HG03469 (cell line): ENCODE results near the gene PEF1.

Experiments
- ATAC-seq: cut with Tn5 transposase; IDR thresholded peaks from one replicate; pipeline ENCODE4 v1.9.1; 2021; ENCODE audit warnings: mild to moderate bottlenecking, moderate library complexity, moderate number of reproducible peaks; ENCODE audit not compliant: unreplicated experiment

PEF1 gene

DNA sequence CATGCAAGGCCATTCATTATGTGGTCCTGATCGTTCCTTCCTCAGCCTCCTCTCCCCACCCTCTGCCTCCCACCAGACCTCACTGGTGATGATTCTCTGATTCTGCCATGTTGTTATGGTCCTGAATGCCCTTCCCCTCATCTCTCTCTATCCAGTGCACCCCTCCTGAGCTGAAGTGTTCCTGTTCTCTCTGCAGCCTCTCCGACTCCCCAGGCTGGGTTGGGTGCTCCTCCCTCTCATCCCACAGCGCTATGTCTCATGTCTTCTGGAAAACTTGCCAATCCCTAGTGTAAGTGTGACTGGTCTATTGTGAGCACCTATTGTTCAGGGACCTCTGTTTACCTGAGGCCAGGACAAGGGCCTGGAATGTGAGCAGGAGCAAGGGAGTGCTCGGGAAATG, 11.1 kb upstream of the PEF1 start:
- no peak for ATAC-seq

DNA sequence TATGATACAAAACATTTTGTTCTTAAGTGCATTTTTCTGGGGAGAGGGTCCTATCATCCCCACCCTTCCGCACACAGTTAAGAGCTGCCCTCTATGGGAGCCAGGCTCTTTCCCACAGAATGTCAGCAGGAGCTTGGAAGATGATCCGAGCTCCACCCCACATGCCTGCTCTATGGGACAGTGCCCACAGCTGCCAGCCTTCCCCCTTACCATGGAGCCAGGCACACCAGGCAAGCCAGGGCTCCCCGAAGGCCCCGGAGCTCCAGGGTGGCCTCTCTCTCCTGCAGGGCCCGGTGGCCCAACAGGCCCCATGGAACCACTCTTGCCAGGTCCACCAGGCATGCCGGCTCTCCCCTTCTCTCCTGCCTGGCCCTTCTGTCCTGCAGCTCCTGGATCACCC, 10.4 kb upstream of the PEF1 start:
- ATAC-seq: no peak

DNA sequence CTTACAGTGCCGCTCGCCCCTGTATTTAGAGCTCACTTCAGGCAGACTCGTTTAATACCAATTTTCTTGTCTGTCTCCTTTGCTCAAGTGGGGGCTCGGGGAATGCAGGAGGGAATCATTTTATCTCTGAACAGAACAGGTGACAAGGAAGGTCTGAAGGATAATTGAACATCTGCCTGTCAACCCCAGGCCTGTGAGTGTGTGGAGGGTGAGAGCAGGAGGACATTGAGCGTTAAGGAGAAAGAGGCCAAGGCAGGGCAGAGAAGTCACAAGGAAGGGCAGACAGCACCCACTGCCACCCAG, 9.7 kb upstream of the PEF1 start:
- no peak for ATAC-seq

DNA sequence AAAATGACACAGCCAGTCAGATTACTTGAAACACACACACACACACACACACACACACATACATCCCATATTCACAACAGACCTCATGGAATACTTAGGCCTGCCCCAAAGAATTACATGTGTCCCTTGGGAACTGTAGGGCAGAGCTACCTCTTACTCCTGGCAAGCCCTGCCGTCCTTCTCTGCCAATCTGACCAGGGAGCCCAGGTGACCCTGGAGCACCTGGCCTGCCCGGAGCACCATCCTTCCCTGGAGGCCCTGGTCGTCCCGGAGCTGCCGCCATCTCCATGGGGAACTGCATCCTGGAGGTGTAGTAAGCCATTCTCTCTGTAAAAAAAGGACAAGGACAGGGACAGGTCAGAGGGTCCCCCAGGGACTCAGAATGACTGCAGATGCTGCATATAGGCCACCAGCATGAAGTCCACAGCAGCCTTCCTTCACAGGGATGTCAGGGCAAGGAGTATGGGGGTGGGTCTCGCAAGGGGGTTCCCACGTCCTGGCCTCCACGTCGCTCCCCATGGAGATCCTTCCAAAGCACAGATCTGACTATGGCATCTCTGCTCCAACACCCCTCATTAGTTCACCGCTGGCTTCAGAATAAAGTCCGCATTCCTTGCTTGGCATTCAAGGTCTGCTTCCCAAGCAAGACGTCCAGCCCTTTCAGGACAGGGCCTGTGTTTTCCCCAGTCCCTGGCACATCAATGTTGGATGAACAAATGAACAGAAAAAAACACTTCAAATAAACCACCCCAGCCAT, 9.2 kb upstream of the PEF1 start:
- no peak for ATAC-seq

DNA sequence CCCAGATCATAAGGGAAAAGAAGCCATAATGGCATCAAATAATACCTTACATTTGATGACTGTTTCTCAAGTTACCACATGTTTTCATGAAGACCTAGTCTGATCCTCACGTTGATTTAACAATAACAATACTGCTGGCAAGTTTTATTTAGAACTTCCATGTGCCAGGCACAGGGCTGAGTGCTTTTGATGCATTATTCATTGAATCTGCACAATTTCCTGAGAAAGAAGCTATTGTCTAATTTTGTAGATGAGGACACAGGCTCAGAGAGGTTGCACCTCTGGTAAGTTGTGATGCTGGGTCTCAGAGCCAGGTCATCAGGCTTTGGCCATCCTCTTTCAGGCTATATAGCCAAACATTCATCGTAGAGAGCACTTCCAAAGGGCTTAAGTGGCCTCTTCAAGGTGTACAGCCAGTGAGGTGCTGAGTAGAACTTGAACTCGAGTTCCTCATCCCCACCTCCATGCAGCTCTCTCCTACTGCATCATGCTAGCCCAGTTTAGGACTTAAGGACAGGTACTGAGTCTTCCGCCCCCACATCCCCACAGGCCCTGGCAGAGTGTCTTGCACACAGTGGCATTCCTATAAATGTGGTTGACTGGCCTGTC, 8.3 kb upstream of the PEF1 start:
- no peak for ATAC-seq

DNA sequence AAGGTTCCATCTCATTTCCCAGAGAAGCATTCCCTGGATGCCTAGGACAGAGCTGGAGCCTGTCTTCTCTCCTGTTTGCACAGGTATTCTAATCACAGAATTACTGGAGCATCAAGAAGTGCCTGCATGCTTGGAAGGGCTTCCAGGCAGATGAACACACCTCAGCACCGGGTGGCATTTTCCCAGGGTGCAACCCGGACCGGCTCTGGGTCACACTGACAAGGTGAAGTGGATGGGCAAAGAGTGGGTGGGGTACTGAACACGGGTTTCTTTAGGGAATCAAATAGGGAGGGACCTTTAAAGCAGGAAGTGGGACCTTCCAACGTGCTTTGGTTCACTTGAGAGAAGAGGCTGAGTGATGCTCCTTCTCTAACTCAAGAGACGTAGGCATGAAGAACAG, 7.1 kb upstream of the PEF1 start:
- no peak for ATAC-seq

DNA sequence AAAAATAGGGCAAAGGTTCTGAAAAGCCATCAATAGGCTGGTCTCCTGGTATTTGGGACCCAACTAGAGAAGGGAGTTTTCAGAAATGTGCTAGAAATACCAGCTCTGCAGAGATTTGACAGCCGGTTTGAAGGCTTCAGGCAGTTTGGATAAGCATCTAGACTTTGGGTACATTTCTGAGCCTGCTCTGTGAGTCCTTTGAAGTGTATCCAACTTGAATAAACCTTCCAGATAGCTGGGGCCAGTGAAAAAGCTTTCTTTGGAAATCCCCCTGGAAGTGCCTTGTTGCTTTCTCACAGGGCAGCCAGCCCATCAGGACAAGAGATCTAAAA, 6.4 kb upstream of the PEF1 start:
- no peak for ATAC-seq

DNA sequence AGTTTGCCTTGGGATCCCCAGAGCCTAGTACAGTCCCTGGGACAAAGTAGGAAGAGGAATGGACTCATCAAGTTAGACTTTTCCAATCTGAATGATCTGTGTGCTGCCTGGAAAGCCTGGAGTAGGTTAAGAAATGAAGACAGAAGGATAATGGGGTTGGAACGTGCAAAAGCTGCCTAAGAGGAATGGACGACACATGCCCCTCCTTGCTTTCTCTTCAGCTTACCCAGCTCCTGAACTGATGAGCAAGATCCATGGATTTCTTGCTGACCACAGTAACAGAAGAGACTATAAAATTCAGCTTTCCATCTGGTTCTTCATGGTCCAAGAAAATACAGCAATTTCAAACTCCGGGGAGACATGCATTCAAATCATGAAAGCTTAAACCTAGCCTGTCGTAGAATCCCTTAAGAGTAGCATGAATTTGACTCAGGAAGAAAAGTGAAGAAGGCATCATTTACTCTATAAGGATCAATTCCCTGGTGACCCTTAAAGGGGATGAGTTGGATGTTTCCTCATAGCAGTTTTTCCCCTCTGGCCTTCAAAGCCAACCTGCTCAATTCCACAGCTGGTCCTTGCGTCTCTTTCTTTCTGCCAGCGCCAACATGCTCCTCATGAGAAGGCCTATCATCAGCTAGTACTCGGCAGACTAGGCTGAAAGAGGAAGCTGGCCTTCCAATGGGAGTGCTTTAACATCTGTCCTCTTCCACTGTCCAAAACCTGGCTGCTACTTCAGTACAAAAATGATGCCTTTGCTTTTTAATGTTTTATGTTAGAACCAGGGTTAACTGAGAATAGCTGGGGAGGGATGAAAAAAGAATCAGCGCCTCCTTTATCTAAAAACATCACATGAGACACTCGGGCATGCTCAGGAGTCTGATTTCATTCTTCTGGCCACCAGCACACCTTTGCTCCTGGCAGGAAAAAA, 5.7 kb upstream of the PEF1 start:
- ATAC-seq: no peak

DNA sequence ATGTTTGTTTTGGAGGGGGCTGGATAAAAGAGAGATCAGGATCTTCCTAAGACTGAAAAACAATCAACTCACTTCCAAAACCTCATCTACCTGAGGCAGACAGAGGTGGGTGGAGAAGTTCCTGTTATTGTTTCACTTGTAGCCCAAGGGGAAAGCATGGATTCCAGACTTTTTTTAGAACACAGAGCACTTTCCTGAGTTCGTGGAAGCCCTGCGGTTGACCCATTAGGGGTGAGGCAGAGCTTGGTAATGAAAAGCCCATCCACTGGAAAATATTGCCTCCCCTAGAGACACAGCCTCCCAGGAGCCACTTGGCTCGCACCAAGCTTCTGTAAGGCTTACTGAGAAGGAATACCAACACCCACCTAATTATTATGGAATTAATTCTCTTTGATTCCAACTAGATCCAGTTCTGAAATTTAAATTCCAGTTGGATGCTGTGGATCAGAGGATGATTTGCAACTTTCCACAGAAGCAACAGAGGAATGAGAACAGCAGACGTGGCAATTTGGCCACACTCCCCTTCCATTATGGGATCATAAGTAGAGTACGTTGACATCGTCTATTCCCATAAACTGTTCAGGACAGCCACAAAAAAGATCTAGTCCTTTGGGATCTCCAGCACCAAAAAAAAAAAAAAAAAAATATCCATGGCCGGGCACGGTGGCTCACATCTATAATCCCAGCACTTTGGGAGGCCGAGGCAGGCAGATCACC, 4.1 kb upstream of the PEF1 start:
- ATAC-seq: no peak

DNA sequence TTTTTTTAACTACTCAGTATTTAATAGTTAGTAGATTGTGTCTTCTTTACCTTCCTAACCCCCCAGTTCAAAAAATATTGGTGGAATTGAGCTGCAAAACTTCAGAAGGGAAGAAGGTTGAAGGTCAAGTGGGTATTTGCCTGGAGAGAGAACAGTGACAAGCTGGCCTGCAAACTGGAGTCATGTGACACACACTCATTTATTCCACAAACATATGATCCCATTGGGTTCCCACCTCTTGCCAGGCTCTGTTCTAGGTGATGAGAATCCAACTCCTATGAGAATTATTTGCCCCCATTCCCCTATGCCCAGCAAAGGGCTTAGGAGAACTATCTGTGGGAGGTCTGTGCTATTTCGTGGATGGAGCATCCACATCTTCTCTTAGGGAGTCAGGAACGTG, 3.5 kb upstream of the PEF1 start:
- no peak for ATAC-seq

DNA sequence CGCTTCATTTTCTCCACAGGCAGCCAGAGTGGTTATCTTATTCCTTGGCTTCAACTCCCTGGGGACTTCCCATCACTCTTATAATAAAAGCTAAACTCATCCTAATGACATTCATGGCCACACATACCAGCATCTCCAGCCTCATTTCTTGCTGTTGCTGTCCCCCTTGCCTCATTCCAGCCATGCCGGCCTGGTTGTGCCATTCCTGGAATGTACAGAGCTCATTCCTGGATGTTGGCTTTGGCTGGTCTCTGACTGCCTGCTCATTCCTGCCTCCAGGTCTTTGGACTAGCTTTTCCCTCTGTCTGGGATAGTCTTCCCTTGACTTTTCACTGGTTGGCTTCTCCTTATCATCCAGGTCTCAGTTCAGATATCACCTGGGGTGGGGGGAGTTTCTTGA, 2.4 kb upstream of the PEF1 start:
- no peak for ATAC-seq

DNA sequence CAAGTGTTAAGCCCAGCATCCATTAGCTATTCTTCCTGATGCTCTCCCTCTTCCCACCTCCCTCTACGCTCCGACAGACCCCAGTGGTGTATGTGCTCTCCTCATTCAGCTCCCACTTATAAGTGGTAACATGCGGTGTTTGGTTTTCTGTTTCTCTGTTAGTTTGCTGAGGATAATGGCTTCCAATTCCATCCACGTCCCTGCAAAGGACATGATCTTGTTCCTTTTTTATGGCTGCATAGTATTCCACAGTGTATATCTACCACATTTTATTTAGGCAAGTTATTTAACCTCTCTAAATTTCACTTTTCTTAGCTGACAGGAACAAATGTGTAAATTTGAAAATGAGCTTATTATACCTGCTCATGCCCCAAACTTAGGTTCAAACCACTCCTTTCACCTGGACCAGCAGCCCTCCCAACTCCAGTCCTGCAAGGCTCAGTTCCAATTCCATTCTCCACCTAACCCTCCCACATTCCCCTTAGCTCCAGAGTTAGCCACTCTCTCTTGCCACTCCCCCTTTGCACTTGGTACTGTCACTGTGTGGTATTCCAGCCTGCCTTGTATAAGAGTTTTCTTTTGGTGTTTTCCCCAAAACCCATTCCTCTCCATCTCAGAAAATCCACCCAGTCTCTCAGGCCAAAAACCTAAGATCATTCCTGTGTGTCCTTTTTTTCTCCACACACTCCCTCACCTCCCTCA, 1.7 kb upstream of the PEF1 start:
- no peak for ATAC-seq

DNA sequence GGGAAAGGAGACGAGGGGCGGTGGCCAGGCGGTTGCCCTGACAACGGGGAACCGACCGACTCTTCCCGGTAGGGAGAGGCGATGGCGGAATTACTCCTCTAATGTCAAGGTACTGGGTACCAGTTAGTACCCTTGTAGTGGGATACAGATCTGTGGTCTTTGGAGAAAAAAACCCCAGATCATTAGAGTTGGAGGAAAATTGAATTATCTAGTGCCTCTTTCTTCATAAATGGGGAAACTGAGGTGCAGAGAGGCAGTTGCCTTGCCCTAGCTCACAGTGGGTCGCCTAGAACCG, 545 bp upstream of the PEF1 start:
- ATAC-seq: no peak

DNA sequence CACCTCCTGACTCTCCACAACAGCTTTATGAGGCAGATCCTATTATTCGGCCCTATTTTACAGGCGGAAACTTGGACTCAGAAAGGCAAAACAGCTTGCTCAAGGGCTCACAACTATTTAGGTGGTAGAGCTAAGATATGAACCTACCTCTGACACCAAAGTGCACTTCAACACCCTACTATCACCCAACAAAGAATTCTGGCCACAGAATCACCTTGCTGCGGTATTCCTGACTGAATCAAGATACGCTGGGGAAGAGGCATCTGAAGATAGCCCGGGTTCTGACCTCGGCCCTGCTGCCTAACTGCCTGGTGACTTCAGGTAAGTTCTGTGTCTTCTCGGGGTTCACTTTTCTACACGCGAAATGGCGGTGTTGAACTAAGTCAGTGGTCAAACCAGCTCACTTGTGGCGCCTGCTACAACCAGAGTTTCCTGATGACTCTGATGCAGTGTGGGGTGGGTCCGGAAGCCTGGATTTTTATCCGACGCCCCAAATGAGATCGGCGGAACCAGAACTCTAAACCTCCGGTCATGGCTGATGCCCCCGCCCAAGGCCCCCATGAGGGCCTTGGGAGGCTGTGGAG, 608 bp downstream of the PEF1 start:
- no peak for ATAC-seq

DNA sequence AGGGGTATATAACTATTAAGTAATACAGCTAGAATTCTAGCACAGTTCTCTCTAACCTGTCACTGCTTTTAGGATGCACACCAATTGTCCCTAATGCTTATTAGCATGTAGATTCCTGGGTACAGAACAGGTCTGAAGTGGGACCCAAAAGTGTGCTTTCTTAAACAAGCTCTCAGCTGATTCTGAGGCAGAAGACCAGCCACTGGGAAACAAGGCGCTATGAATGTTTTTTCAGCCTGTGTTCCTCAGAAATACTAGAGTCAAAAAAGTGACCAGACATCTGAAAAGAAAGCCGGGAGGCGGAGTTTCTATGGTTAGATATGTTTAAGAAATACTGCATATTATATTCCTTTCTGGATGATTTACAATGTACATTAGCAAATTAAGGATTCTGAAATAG, 1.8 kb downstream of the PEF1 start:
- no peak for ATAC-seq

DNA sequence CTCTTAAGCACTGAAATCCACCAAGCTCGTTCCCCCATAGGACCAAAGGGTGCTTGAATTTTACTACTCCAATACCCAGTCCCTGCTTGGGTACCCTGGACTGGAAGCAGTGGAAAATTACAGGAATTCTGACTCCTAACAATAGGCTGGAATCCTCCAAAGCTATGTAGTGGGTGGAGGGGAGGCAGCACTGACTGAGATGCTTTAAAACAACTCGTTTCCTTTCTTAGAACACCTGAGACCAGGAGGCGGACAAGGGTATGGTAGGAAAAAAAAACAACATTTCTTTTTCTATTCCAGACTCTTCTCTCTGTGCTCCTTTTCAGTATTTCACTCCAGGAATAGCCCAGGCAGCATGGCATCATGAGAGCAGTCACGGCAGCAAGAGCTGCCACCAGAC, 2.3 kb downstream of the PEF1 start:
- no peak for ATAC-seq

DNA sequence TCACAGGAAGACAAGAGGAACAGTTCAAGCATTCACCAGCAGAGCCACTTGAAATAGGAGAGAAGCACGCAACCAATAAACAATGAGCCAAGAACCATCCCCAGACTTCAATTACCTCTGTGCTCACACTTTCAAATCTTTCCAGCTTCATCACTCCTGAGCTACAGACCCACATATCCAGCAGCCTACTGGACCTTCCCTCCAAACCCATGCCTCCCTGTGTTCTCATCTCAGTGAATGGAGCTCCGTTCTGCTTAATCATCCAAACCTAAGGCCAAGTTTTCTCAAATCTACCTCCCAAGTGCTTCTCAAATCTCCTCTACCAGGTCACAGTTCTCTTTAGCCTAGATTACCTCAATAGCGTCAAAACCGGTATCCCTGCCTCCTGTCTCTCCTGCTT, 3.7 kb downstream of the PEF1 start:
- ATAC-seq: no peak

DNA sequence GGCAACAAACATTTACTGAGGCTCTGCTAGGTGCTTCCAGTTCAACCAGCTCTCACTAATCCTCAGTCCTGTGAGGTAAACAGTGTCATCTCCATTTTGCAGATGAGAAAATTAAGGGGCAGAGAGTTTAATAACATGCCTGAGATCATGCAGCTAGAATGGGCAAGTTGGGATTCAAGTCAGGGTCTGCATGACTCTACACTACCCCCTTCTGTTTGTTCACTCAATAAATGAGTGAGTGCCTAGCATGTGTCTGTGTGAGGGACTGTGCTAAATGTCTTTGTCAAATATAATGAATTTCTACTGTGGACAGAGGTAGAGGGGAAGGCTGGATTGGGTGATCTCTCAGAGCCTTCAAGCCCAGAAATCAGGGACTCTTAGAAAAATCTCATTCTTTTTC, 4.5 kb downstream of the PEF1 start:
- no peak for ATAC-seq

DNA sequence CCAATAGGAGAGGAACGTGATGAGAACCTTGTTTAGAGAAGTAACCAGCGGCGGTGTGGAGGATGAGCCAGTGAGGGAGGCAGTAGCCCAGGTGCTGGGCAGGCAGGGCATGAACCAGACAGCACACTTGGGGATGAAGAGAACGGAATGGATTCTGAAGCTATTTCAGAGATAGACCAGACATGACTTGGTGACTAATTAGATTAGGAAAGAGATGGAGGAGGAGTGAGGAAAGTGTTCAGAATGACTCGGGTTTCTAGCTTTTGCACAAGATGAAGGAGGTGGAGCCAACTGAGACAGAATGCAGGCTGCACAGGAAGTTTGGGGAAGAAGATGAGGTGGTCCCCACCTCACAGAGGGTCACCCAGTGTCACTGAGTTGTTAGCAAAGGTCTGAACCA, 5.1 kb downstream of the PEF1 start:
- no peak for ATAC-seq

DNA sequence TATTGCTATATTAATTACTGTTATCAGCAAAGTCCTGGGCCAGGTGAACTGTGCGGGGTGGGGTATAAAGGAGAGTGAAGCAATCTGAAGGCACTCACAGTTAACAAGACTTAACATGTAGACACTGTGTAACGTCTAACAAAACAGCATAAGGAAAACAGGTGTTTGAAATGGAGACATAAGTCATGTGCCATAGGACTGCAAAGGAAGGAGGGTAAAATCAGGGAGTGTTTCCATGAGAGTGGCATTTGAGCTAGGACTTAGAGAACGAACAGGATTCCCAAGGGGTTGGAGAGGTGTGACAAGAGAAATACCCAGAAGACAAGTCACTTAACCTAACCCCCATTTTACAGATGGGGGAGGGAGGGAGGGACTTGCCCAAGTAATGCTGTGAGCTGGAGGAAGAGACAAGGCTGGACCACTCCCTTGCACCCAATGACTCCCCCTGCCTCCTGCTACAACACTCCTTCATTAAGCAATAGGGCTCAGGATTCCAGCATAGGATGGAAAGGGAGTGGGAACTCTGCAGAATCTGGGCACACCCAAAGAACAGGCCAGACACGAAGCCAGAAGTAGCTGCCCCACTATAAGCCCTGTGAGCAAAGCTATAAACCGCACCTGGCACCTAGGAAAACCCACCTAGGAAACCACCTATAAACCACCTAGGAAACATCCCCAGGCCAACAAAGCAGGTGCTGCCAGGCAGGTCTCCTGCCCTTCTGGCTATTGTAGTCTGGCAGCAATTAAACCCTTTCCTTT, 6.6 kb downstream of the PEF1 start:
- no peak for ATAC-seq
